ENCODE data around the gene MALSU1.

- TF ChIP-seq POLR2AphosphoS5 (IDR thresholded peaks at IDR 0.05; ENCODE audit: borderline replicate concordance, low read depth, low read length) (no peak), EZH2 (IDR thresholded peaks at IDR 0.05) (no peak), FOXP2 (optimal IDR thresholded peaks at IDR 0.05; ENCODE audit: control extremely low read depth, extremely low read length, insufficient read depth) (no peak)
Measured at GRCh38 chr7:23335621-23336020, 36.5 kb downstream of the MALSU1 start.

Data from SK-N-MC (cell line).